HG02981 (cell line): Measurements from ENCODE around the gene LRRC26.

Source experiments
- ATAC-seq: cut with Tn5 transposase; IDR thresholded peaks from one replicate; pipeline ENCODE4 v1.9.1; 2021; ENCODE audit warnings: mild to moderate bottlenecking, moderate library complexity; ENCODE audit not compliant: unreplicated experiment

LRRC26 gene

DNA sequence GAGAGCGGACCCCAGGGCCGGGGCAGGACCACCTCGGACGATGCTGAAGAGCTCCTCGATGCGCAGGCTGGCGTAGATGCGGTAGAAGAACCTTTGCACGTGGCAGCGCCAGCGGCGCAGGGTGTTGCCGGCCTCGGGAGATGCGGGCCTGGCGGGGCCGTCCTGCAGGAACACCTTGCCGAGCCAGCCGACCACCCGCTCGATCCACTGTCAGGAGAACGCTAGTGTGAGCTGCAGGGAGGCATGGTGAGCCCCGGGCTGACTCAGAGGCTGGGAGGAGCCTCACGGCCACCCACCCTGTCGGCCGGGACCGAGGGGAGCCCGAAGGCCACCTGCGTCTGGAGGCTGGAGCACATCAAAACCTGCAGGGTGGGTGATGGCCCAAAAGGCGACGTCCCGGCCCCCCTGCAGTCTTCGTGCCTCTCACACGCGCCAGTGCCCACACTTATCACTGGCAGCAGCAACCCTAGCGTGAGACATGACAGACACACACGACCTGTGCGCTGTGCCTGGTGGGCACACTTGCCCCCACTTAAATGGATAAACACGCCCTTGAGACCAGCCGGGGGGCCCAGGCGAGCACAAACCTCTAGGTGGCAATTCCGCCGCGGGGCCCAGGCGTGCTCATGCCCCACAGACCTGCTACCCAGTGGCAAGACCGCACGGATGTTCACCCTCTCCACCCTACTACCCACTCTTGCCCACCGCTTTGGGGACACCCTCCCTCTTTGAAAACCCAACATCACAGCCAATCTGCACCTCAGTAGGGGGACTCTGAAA is 15.2 kb upstream of the LRRC26 start:
- ATAC-seq = no peak

DNA sequence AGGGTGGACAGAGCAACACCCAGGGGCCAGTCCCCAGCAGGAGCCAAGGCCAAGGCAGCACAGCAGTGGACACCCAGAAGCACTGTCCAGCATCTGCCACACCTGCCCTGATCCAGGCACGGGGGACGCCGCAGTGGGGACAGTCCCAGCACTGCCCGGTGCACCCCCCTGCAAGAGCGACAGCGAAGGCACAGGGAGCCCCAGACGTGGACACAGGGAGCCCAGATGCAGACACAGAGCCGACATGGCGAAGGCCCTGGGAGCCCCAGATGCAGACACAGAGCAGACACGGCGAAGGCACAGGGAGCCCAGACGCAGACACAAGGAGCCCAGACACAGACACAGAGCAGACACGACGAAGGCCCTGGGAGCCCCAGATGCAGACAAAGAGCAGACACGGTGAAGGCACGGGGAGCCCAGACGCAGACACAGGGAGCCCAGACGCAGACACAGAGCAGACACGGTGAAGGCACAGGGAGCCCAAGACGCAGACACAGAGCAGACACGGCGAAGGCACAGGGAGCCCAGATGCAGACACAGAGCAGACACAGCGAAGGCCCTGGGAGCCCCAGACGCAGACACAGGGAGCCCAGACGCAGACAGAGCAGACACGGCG is 14.2 kb upstream of the LRRC26 start:
- ATAC-seq = no peak

DNA sequence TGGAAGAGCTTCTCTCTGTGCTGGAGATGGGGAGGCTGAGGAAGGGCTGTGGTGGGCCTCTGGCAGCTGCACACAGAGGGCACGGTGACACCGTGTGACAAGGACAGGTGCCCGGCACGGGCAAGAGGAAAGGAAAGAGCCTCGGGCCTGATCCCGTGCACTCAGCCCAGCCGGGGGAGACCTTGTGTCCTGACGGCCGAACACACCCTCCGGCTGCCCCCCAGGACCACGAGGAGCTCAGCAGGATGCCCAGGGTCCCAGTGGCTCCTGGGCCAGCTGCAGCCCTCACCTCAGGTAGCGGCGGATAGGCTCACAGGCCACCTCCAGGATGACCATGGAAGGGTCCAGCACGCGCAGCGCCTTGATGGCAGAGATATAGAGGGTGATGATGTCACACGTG is 13.0 kb upstream of the LRRC26 start:
- ATAC-seq = no peak

DNA sequence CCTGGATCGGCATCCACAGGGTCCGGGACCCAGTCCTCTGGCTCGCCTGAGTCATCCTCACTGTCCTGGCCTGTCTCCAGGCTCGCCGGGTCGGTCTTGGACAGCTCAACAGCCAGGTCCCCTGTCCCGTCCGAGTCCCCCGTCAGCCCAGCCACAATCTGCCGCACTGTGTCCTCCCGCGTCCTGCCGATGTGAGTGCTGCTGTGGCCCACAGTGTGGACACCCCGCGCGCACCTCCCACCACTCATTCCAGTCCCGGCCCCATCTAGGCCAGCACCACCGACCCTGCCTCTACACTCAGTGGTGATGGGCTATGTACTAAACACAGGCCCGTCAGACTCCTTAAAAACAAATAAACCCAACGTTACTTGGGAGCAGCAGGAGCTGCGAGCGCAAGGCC is 11.8 kb upstream of the LRRC26 start:
- ATAC-seq = no peak

DNA sequence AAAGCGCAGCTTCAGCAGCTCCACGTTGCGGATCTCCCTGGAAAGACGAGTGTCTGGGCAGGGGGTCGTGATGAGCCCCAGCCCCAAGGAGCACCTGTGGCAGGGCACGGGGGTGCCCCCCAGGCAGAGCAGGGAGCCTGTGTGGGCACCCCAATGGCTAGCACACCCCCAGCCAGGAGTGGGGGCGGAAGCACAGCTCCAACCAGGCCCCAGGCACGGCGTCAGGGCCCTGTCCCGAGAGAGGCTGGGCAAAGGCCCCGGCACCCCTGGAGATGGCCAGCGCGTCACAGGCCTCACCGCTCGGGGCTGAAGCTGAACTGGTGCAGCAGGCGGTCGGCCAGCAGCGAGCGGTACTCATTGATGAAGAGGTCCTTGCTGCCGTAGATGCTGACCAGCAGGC is 10.6 kb upstream of the LRRC26 start:
- no peak for ATAC-seq

DNA sequence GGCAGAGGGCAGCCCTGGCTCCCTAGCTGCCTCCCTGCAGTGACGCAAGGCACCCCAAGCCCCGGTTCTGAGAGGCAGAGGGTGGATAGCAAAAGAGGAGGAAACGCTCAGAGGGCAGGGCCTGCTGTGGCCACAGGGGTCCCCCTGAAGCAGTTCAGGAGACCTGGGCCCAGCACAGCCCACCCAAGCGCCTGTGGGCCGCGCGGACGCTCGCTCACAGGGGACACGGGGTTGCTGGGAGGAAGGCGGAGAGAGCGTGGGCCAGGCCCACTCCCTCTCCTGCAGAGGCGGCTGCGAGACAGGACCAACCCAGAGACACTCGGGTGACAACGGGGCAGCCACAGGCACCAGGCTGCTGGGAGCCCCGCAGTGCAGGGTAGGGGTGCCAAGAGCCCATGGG is 9.9 kb upstream of the LRRC26 start:
- no peak for ATAC-seq

DNA sequence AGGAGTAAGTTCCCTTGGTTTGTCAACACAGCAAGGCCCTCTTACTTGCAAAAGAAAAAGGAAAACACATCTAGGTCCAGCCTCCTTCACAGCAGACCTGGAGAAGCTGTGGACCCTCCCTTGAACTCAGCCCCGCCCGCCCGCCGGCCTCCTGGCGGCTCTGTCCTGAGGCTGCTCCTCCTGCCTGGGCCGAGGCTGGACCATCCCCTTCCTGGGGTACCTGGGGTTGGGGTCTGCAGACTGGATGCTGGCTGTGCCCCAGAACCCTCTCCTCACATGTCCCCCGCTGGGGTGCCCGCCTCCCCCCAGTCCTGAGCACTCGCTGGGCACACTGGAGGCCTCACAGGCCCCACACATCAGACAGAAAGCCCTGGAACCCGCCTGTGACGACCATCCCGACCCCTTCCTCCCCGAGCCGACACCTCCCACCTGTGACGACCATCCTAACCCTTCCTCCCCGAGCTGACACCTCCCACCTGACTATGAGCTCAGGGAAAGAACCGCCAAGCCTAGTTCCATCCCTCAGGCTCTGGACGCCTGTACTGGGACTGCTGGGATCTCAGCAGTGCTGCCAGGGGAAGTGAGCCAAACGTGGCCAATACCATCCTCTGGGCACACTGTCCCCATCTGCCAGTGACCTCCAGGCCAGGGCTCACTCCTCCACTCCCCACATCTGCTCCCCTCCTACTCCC is 9.2 kb upstream of the LRRC26 start:
- no peak for ATAC-seq

DNA sequence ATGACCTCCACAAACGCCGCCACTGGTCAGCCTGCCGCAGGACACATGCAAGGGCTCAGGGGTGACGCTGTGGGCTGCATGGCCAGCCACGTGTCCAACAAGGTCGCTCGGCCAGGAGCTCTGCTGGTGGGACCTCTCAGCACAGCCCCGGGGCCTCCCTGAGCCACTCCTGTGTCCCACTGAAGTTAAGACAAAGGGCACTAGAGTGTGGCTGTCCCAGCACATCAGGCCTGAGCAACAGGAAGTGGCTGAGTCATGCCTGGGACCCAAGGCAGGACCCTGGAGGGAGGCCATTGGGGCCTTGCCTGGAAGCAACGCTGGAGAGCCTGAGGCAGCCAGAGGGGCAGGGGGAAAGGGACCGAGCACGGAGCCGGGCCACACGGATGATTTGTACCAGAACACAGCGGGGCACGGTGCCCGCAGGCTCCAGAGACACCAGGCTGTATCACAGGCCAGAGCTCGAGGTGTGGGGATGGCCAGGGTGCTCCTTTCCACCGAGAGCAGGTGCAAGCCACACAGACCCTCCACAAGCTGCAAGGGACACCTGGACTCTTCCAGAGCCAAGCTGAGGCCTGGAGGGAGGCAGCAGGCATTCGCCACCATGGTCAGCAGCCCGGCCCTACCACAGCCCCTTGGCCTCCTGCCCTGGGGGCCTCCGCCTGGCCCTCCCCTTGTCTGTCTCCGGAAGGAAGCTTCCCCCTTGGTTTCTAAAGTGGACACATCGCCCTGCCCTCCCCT is 8.5 kb upstream of the LRRC26 start:
- no peak for ATAC-seq

DNA sequence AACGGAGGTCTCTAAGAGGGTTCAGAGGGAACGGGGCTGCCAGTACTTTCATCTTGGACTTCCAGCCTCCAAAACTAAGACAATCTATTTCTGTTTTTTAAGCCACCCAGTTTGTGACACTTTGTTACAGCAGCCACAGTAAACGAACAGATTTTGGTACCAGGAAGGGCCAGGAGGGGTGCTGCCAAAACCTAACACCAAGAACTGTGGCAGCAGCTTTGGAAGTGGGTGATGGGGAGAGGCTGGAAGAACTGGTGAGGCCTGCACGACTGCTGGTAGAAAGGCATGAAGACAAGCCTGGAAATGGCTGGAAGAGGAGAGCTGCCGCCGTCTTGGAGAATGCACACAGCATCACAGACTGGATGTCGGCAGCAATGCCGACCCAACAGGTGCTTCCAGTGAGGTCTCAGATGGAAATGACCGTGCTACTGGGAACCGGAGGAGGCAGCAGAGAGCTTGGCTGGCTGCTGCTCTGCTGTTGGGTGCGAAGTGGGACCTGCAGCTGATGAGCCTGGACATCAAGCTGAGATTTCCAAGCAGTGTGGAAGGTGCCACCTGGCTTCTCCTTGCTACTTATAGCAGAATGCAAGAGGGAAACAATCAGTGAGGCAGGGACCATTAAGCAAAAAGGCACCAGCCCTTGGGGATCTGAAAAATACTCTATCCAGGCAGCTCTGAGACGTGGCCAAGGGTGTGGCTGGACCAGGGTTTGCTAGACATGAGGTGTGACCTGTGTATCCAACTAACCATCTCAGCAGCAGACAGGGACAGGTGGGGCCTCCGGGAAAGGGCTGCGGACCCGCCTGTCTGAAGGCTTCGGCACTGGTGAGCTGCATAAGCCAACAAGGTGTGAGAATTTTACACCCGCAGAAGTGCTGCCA is 6.7 kb upstream of the LRRC26 start:
- no peak for ATAC-seq

DNA sequence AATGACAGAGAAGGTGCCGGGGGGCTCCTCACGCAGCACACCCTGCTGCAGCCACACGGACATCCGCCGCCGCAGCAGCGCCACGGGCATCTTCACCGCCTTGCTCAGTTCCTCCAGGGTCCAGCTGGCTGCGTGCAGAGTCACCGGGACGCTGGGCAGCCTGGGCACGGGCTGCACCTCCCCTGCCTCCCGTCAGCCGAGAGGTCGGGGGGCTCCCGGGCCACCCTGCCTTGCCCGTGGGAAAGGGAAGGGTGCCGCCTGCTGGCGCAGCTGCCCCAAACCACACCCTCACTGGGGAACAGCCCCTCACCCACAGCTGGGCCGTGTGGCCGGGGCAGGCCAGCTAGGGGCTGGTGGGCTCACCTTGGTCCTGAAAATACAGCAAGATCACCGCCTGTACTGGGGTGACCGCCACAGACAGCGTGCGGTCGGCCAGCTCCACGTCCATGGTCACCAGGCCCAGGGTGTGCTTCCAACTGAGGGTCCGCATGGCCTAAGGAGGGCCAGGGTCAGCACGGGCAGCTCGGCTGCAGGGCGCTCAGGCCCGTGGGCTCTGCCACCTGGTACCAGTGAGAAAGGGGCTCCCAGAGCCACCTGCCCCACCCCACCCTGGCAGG is 5.6 kb upstream of the LRRC26 start:
- no peak for ATAC-seq

DNA sequence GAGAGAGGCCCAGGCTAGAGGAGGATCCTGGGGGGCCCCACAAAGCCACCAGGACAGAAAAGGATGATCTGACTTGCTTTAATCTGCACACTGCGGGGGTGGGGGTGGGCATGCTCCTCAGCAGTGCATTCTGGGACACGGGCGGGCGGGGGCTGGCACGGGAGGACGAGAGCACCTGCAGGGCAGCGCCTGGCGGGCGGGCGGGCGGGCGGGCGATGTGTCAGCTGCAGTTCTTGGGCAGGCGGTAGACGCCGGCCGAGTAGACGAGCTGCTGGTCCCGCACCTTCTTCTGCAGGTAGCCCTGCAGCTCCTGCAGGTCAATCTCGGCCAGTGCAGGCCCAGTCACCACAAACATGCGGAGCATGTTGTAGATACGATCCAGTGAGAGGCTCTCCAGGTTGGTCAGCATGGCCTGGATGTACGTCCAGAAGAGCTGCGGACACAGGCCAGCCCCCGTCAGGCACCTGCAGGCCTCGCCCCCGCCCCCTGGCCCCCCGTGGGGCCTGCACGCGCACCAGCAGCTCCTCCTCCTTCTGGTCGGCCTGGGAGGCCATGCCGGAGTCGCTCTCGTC is 5.0 kb upstream of the LRRC26 start:
- ATAC-seq = no peak

DNA sequence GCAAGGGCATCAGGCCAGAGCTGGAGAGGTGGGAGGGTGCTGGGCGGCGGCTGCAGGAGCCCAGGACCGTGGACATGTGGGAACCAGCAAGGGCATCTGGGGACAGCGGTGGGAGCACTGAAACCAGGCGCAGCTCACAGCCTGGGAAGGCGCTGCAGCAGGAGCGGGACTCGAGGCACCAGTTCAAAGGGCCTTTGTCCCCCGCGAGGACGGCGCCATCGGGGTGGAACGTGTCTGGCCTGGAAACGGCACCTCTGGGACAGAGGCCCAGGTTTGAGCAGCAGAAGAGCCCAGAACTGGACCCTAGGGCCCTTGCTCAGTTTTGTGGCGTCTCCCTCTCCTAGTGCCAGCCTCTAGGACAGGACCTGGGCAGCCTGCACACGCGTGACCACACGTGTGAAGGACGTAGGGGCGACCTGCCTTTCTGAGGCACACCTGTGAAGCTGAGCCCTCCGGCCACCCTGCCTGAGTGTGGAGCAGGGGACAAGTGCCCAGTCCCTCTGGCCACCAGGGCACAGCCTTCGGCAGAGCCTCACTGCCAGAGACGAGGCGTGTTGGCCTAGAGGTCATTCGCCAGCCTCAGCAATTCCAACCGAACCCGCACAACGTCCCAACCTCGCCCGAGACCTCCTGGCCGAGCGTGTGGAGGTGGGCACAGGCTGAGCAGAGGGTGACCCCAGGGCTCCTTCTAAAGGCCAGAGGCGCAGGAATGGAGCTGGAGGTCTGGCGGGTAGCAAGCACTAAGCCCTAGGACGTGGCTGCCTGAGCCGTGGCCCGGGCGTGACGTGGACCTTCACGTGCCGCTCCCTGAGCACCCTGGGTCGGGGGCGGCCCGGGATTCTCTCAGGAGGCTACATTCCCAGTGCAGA is 4.2 kb upstream of the LRRC26 start:
- ATAC-seq = no peak

DNA sequence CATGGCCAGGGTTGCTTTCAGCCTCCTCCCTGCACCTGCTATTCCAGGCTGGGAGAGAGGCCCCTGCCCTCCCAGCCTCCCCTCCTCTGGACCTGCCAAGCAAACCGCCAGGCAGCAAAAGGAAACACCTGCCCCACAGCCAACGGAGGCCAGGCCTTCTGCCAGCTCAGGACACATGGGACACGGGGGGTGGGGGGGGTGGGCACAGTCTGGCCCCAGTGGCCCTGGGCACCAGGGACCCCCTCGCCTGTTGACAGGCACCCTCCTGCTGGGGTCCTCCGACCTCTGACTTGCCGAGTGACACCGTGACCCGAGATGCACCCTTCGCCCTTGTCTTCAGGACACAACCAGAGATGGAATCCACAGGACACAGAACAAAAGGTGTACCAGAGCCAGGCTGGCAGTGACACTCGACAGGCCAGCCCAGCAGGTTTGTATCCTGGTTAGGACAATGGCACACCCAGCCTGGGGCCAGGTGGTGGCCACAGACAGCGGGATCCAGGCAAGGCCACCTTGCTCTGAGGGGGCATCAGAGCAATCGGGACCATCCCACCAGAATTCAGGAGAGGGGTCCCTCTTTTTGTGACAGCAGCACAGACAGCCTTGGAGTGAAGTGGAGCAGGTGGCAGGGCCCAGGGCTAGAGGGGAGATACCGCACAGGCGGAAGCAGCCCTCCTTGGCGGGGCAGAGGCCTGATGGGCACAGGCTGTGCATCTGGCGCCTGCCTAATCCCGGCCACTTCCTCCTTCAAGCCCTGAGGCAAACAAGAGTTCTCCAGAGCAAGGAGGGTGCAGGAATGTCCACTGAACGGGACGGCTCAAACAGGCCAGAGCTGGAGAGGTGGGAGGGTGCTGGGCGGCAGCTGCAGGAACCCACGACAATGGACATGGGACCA is 3.3 kb upstream of the LRRC26 start:
- no peak for ATAC-seq

DNA sequence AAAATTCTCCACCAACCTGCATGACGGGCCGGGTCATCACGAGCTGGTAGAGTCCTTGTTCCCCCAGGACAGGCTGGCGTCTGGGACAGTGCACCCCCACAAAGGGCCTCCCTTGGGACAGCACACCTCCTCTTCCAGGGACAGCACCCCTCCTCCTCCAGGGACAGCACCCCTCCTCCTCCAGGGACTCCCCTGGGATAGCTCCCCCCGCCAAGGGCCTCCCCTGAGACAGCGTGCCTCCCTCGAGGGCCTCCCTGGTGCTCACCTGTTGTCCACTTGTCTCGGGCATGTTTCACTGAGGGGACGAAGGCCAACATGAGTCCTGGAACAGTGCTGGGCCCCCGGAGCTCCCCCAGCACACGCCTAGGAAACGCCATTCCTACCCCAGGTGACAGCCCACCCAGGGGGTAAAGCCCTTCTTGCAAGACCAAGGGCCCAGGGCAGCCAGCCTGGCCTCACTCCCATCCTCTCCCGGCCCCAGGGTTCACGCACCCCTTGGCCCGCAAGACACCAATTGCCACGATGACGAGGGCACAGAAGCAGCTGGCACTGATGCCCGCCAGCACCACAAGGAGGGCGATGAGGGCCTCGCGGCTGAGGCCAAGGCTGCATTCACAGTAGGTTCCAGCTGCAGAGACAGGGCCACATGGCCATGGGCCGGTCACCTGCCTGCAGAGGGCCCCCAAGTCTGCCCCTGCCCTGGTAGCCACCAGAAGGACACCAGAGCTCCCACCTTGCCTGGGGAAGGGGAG is 1.5 kb upstream of the LRRC26 start:
- ATAC-seq = no peak

DNA sequence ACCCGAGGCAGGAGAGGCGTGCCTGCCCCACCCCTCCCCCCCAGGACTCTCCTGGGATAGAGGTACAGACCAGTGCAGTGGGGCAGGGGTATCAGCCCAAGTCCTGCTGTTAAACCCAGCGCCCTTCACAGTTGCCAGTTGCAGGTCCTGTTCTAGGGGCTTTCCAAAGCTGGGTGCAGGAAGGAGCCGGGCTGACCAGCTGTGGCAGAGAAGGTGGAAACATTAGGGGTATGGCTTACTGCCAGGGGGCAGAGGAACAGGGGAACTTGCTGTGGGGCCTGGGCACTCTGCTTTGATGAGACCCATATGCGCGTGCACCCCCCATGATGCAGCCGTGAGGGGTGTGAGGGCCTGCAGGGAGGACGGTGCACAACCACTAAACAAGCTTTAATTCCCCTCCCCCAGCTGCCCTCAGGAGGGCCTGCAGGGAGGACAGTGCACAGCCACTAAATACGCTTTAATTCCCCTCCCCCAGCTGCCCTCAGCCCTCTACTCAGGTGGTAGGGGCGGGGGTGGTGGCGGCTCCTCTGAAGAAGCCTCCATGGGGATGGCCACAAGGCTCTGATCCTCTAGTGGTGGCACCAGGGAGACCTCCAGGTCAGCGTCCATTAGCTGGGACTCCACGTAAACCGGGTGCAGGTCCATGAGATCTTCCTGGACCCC is 766 bp upstream of the LRRC26 start:
- no peak for ATAC-seq
